Trophoblast cell (in vitro differentiated cells and primary cell): Measurements from ENCODE around the gene FAM227A.

Experiments
- DNase-seq, 2 donors: peaks; one replicate each; pipeline ENCODE4 v3.0.0-alpha.2; 2016
- H2AFZ ChIP-seq: 2 replicates; pipeline ENCODE4 v1.6.1; 2013; ENCODE audit warnings: low read length, moderate library complexity, mild to moderate bottlenecking; ENCODE audit not compliant: insufficient read depth, poor library complexity
- H2AK5ac ChIP-seq: 2 replicates; pipeline ENCODE4 v1.6.1; 2013; ENCODE audit warnings: mild to moderate bottlenecking, low read length
- H2BK120ac ChIP-seq: 2 replicates; pipeline ENCODE4 v1.6.1; 2013; ENCODE audit warnings: low read length, mild to moderate bottlenecking, moderate library complexity; ENCODE audit not compliant: insufficient read depth, poor library complexity
- H2BK12ac ChIP-seq: 2 replicates; pipeline ENCODE4 v1.6.1; 2013; ENCODE audit warnings: mild to moderate bottlenecking, low read length, moderate library complexity
- H2BK5ac ChIP-seq: 2 replicates; pipeline ENCODE4 v1.6.1; 2013; ENCODE audit warnings: low read length, low read depth, moderate library complexity, mild to moderate bottlenecking; ENCODE audit not compliant: poor library complexity
- H3K14ac ChIP-seq: 2 replicates; pipeline ENCODE4 v1.6.1; 2013; ENCODE audit warnings: mild to moderate bottlenecking, low read length
- H3K18ac ChIP-seq: 2 replicates; pipeline ENCODE4 v1.6.1; 2013; ENCODE audit warnings: mild to moderate bottlenecking, low read length
- H3K23ac ChIP-seq: 2 replicates; pipeline ENCODE4 v1.6.1; 2013; ENCODE audit warnings: low read length
- H3K27ac ChIP-seq: 2 replicates; pipeline ENCODE4 v1.5.1; 2013; ENCODE audit warnings: low read depth, mild to moderate bottlenecking, inconsistent platforms, low read length, moderate library complexity
- H3K27me3 ChIP-seq: 2 replicates; pipeline ENCODE4 v1.6.1; 2013; ENCODE audit warnings: inconsistent platforms, mild to moderate bottlenecking, low read length, moderate library complexity; ENCODE audit not compliant: insufficient read depth
- H3K36me3 ChIP-seq, 2 experiments: 1 replicate in 1 of 2; 2 replicates in 1 of 2; pipeline ENCODE4 v1.6.1; 2013; ENCODE audit warnings: low read length in 2 of 2, mild to moderate bottlenecking in 2 of 2, moderate library complexity in 1 of 2; ENCODE audit not compliant: insufficient read depth in 2 of 2, control insufficient read depth in 1 of 2
- H3K4ac ChIP-seq: 2 replicates; pipeline ENCODE4 v1.6.1; 2013; ENCODE audit warnings: low read depth, mild to moderate bottlenecking, low read length, moderate library complexity
- H3K4me1 ChIP-seq, 2 experiments: 1 replicate in 1 of 2; 2 replicates in 1 of 2; pipeline ENCODE4 v1.6.1; 2013; ENCODE audit warnings: low read length in 2 of 2, mild to moderate bottlenecking in 2 of 2, moderate library complexity in 1 of 2; ENCODE audit not compliant: insufficient read depth in 2 of 2, control insufficient read depth in 1 of 2
- H3K4me2 ChIP-seq: 2 replicates; pipeline ENCODE4 v1.6.1; 2013; ENCODE audit warnings: inconsistent platforms, mild to moderate bottlenecking, low read length, moderate library complexity
- H3K4me3 ChIP-seq: 2 replicates; pipeline ENCODE4 v1.5.1; 2013; ENCODE audit warnings: mild to moderate bottlenecking, low read depth, low read length, inconsistent platforms
- H3K79me1 ChIP-seq: one replicate; pipeline ENCODE4 v1.6.1; 2013; ENCODE audit warnings: low read length
- H3K79me2 ChIP-seq: 2 replicates; pipeline ENCODE4 v1.6.1; 2013; ENCODE audit warnings: low read length, mild to moderate bottlenecking; ENCODE audit not compliant: control insufficient read depth, insufficient read depth, poor library complexity
- H3K9ac ChIP-seq: 2 replicates; pipeline ENCODE4 v1.6.1; 2013; ENCODE audit warnings: mild to moderate bottlenecking, low read length
- H3K9me3 ChIP-seq: 2 replicates; pipeline ENCODE4 v1.6.1; 2013; ENCODE audit warnings: low read depth, mild to moderate bottlenecking, control low read depth, inconsistent platforms, low read length; ENCODE audit not compliant: insufficient read depth
- H4K12ac ChIP-seq: 2 replicates; pipeline ENCODE4 v1.6.1; 2013; ENCODE audit warnings: low read depth, mild to moderate bottlenecking, low read length, moderate library complexity
- H4K8ac ChIP-seq: 2 replicates; pipeline ENCODE4 v1.6.1; 2013; ENCODE audit warnings: low read depth, mild to moderate bottlenecking, low read length, moderate library complexity
- H4K91ac ChIP-seq: one replicate; pipeline ENCODE4 v1.6.1; 2013; ENCODE audit warnings: low read depth, mild to moderate bottlenecking, low read length, moderate library complexity
- WGBS: extraction: QIAGEN DNeasy Blood & Tissue Kit; methylation state at CpG from one replicate; pipeline ENCODE4 v1.1.7; 2013; ENCODE audit warnings: missing lambda C conversion rate; ENCODE audit not compliant: insufficient read length, insufficient coverage; ENCODE audit errors: extremely low coverage; 5-methylcytosine and 5-hydroxymethylcytosine counted together

FAM227A gene

GRCh38 chr22:38531251-38531938 is 124.8 kb downstream of the FAM227A start:
- no peaks in the 10 kb centered on the region for H3K4me1 ChIP-seq
- no peak overlapping the region for H3K4ac ChIP-seq
- no peak for DNase-seq
- no peak overlapping the region for H3K4me2 ChIP-seq
- no peaks in the 10 kb centered on the region for H3K79me1 ChIP-seq
- H2AK5ac ChIP-seq: no peak overlapping the region
- no peak overlapping the region for H2BK5ac ChIP-seq
- H3K9me3 ChIP-seq: no peaks in the 10 kb centered on the region
- no peaks in the 10 kb centered on the region for H3K79me2 ChIP-seq
- H2AFZ ChIP-seq: no peak overlapping the region
- H4K91ac ChIP-seq: no peak overlapping the region
- no peak overlapping the region for H3K14ac ChIP-seq
- no CpG with 5 or more reads among the region's 4 CpGs for WGBS
- no peak overlapping the region for H3K27ac ChIP-seq
- H3K27me3 ChIP-seq: no peaks in the 10 kb centered on the region
- no peak overlapping the region for H3K4me3 ChIP-seq
- H4K12ac ChIP-seq: no peak overlapping the region
- no peaks in the 10 kb centered on the region for H3K36me3 ChIP-seq
- H2BK120ac ChIP-seq: no peak overlapping the region
- H3K23ac ChIP-seq: no peak overlapping the region
- no peak overlapping the region for H4K8ac ChIP-seq
- H2BK12ac ChIP-seq: no peak overlapping the region
- no peak overlapping the region for H3K18ac ChIP-seq
- H3K9ac ChIP-seq: no peak overlapping the region
